Endodermal cell (in vitro differentiated cells): ENCODE results near the gene SSTR5. TPM values are rescaled to one million over a fixed set of nuclear protein-coding genes. Genes with fewer than 3 reads are reported as not detected.

Source experiments
- DNase-seq: peaks from one replicate; pipeline ENCODE4 v3.0.0-alpha.2; 2017
- H3K27ac ChIP-seq: 2 replicates; pipeline ENCODE4 v1.5.1; 2013; ENCODE audit warnings: mild to moderate bottlenecking, low read depth, low read length, moderate library complexity
- H3K27me3 ChIP-seq: 2 replicates; pipeline ENCODE4 v1.6.1; 2013; ENCODE audit warnings: mild to moderate bottlenecking, low read length, moderate library complexity; ENCODE audit not compliant: insufficient read depth, control insufficient read depth, poor library complexity, severe bottlenecking
- H3K36me3 ChIP-seq: 2 replicates; pipeline ENCODE4 v1.7.0; 2013; ENCODE audit warnings: mild to moderate bottlenecking, low read length, moderate library complexity; ENCODE audit not compliant: control insufficient read depth, insufficient read depth
- H3K4me1 ChIP-seq: one replicate; pipeline ENCODE4 v1.7.0; 2013; ENCODE audit warnings: low read length; ENCODE audit not compliant: control insufficient read depth, insufficient read depth
- H3K4me3 ChIP-seq: 2 replicates; pipeline ENCODE4 v1.5.1; 2013; ENCODE audit warnings: mild to moderate bottlenecking, low read length, moderate library complexity
- H3K9ac ChIP-seq: 2 replicates; pipeline ENCODE4 v1.6.1; 2013; ENCODE audit warnings: mild to moderate bottlenecking, low read length, moderate library complexity; ENCODE audit not compliant: poor library complexity, severe bottlenecking; ENCODE audit errors: extremely low read depth
- H3K9me3 ChIP-seq: 2 replicates; pipeline ENCODE4 v1.6.1; 2013; ENCODE audit warnings: mild to moderate bottlenecking, low read length, moderate library complexity; ENCODE audit not compliant: control insufficient read depth
- H3K27ac Mint-ChIP-seq: 2 replicates; pipeline ENCODE4 v1.8.0; 2020; ENCODE audit warnings: mixed read lengths
- H3K27me3 Mint-ChIP-seq: 2 replicates; pipeline ENCODE4 v1.8.0; 2021; ENCODE audit warnings: mild to moderate bottlenecking, mixed read lengths; ENCODE audit not compliant: insufficient read depth
- H3K36me3 Mint-ChIP-seq: 2 replicates; pipeline ENCODE4 v1.8.0; 2020; ENCODE audit warnings: low read depth, mixed read lengths
- H3K4me1 Mint-ChIP-seq: 2 replicates; pipeline ENCODE4 v1.8.0; 2020; ENCODE audit warnings: mixed read lengths
- H3K4me3 Mint-ChIP-seq: 2 replicates; pipeline ENCODE4 v1.8.0; 2020; ENCODE audit warnings: mild to moderate bottlenecking, moderate library complexity, mixed read lengths
- H3K9me3 Mint-ChIP-seq: 2 replicates; pipeline ENCODE4 v1.8.0; 2020; ENCODE audit warnings: mild to moderate bottlenecking, mixed read lengths
- CTCF ChIP-seq: fragments of 200-600 bp; sonication (generic); conservative IDR thresholded peaks from 2 replicates; pipeline ENCODE4 v1.5.0; 2021; ENCODE audit warnings: antibody characterized with exemption, mild to moderate bottlenecking
- WGBS, 2 experiments: methylation state at CpG; one replicate each; pipeline versions ENCODE4 v1.1.5 to v1.1.7; 2013; ENCODE audit warnings: missing lambda C conversion rate in 2 of 2, mixed read lengths in 1 of 2; ENCODE audit not compliant: insufficient coverage in 1 of 2, insufficient read length in 1 of 2; 5-methylcytosine and 5-hydroxymethylcytosine counted together
- total RNA-seq, 2 donors: library from RNA; stranded (reverse); fragmentation: NEBNext Ultra II Directional in 1 of 2; extraction: Animal tissue kit (Norgen Biotek cat#: 25700) in 1 of 2; gene quantifications; 2 replicates in 1 of 2; 3 replicates in 1 of 2; pipeline ENCODE4 v1.2.1, GENCODE V29; 2021

The SSTR5 gene
- total RNA-seq, 2 donors from 2014 or later: 0.64 to 1.3 TPM

GRCh38 chr16:1065469-1066128, 6.9 kb upstream of the SSTR5 start:
- TF ChIP-seq CTCF: no peak
- Histone ChIP-seq H3K27me3 (no peaks in the 10 kb centered on the region), H3K27ac (no peak overlapping the region), H3K4me1 (peaks cover 5% of the 10 kb centered on the region), H3K36me3 (no peaks in the 10 kb centered on the region), H3K9me3 (no peaks in the 10 kb centered on the region), H3K9ac (no peak overlapping the region), H3K4me3 (no peak overlapping the region)
- H3K9me3 Mint-ChIP-seq: no peaks in the 10 kb centered on the region
- no peaks in the 10 kb centered on the region for H3K4me1 Mint-ChIP-seq
- 91 to 97% methylated on average over 30 to 55 of the region's 55 CpGs for WGBS, 2 experiments
- H3K36me3 Mint-ChIP-seq: no peaks in the 10 kb centered on the region
- no peak for DNase-seq
- no peak overlapping the region for H3K27ac Mint-ChIP-seq
- peaks cover 2% of the 10 kb centered on the region for H3K27me3 Mint-ChIP-seq
- no peak overlapping the region for H3K4me3 Mint-ChIP-seq

GRCh38 chr16:1066584-1067172, 5.9 kb upstream of the SSTR5 start:
- TF ChIP-seq CTCF: no peak
- no peaks in the 10 kb centered on the region for H3K36me3 ChIP-seq
- no peak overlapping the region for H3K9ac ChIP-seq
- no peak overlapping the region for H3K27ac ChIP-seq
- peaks cover 1% of the 10 kb centered on the region for H3K27me3 ChIP-seq
- peaks cover 2% of the 10 kb centered on the region for H3K27me3 Mint-ChIP-seq
- peaks cover 5% of the 10 kb centered on the region for H3K4me1 ChIP-seq
- no peak overlapping the region for H3K27ac Mint-ChIP-seq
- H3K4me1 Mint-ChIP-seq: no peaks in the 10 kb centered on the region
- 89 to 91% methylated on average over 12 to 24 of the region's 24 CpGs for WGBS, 2 experiments
- no peak overlapping the region for H3K4me3 Mint-ChIP-seq
- no peak overlapping the region for H3K4me3 ChIP-seq
- H3K36me3 Mint-ChIP-seq: no peaks in the 10 kb centered on the region
- no peaks in the 10 kb centered on the region for H3K9me3 ChIP-seq
- DNase-seq: no peak
- H3K9me3 Mint-ChIP-seq: no peaks in the 10 kb centered on the region

GRCh38 chr16:1067629-1068028, 4.9 kb upstream of the SSTR5 start:
- no peak for TF ChIP-seq CTCF
- no peaks in the 10 kb centered on the region for H3K36me3 Mint-ChIP-seq
- H3K4me3 ChIP-seq: no peak overlapping the region
- H3K4me3 Mint-ChIP-seq: no peak overlapping the region
- no peaks in the 10 kb centered on the region for H3K4me1 Mint-ChIP-seq
- no peak overlapping the region for H3K27ac Mint-ChIP-seq
- no peak overlapping the region for H3K27ac ChIP-seq
- H3K9me3 ChIP-seq: no peaks in the 10 kb centered on the region
- WGBS, 2 experiments: 85 to 86% methylated on average over 4 to 15 of the region's 15 CpGs
- peaks cover 8% of the 10 kb centered on the region for H3K27me3 Mint-ChIP-seq
- H3K4me1 ChIP-seq: peaks cover 5% of the 10 kb centered on the region
- H3K9ac ChIP-seq: no peak overlapping the region
- no peak for DNase-seq
- H3K27me3 ChIP-seq: peaks cover 9% of the 10 kb centered on the region
- H3K9me3 Mint-ChIP-seq: no peaks in the 10 kb centered on the region
- no peaks in the 10 kb centered on the region for H3K36me3 ChIP-seq
